Measurements from ENCODE around the gene NFKB1. TPM values are rescaled to one million over a fixed set of nuclear protein-coding genes. Genes with fewer than 3 reads are reported as not detected.
"Not testable (repeated sequence)": the region's sequence is repeated elsewhere in the genome, so short reads cannot be mapped to it uniquely, and the experiment has no call there.

Gene NFKB1
- total and polyA plus RNA-seq, 3 experiments from 2014 or later, result 45.5 to 189 (median 185) TPM

DNA sequence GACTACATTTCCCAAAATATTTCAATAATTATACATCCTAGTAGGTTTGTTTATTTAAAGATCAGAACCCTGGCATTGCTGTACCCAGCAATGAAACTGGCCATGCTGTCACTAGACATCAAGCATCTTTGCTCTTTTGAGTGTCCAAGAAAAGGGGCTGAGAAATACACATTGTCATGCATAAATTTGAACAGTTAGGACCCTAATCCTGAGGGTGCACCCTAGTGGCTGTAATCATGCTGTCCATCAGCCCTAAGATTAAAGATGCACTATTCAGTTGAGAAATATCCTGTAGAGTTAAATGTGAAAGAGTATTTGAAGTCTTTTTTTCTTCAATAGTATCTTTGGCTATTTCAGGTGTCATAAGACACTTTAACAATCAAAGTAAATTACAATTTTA, 108.8 kb downstream of the NFKB1 start:
- Mint-ChIP-seq H3K27ac (peak overlapping the region in 7 of 8 donors; percentile 60 to 99 (median 96)), H3K4me1 (peaks cover 71 to 95% (median 82%) of the 10 kb centered on the region in 3 donors), H3K9me3 (peaks cover 0 to 1% (median 0%) of the 10 kb centered on the region in 5 donors), H3K27me3 (no peaks in the 10 kb centered on the region), H3K4me3 (peak overlapping the region in 5 of 7 donors; percentile 1 to 56 (median 7)), H3K36me3 (peaks cover 22 to 90% (median 44%) of the 10 kb centered on the region in 3 donors)
- Histone ChIP-seq H3K4me1 (ENCODE audit: insufficient read depth, low read length) (peaks cover 63% of the 10 kb centered on the region), H3K27ac (ENCODE audit: low read depth, low read length) (no peak overlapping the region), H3K9me3 (ENCODE audit: low read length) (no peaks in the 10 kb centered on the region), H3K4me3 (ENCODE audit: low read length) (no peak overlapping the region), H3K36me3 (ENCODE audit: insufficient read depth, low read length) (peaks cover 58% of the 10 kb centered on the region), H3K27me3 (ENCODE audit: insufficient read depth, low read length, poor library complexity, severe bottlenecking) (no peaks in the 10 kb centered on the region)
- no peak for DNase-seq
- ChIA-PET POLR2A (interaction anchor here (0.6 kb wide), 1 partner anchor 173 kb away, joined by 6 read pairs; no protein-coding TSS in a partner anchor), CTCF (interaction anchor here (0.7 to 2.0 kb wide), 3 partner anchors 19 to 31 kb away, joined by 3 to 5 read pairs (median 4); no protein-coding TSS in a partner anchor)

- Mint-ChIP-seq H3K27me3 (no peaks in the 10 kb centered on the region), H3K4me1 (peaks cover 73 to 95% (median 85%) of the 10 kb centered on the region in 3 donors), H3K27ac (peak overlapping the region; percentile 63 to 99 (median 98)), H3K36me3 (peaks cover 22 to 89% (median 44%) of the 10 kb centered on the region in 3 donors), H3K9me3 (peaks cover 0 to 1% (median 0%) of the 10 kb centered on the region in 5 donors), H3K4me3 (peak overlapping the region in 6 of 7 donors; percentile 5 to 93 (median 68))
- Histone ChIP-seq H3K4me1 (ENCODE audit: insufficient read depth, low read length) (peaks cover 67% of the 10 kb centered on the region), H3K36me3 (ENCODE audit: insufficient read depth, low read length) (peaks cover 54% of the 10 kb centered on the region), H3K27me3 (ENCODE audit: insufficient read depth, low read length, poor library complexity, severe bottlenecking) (no peaks in the 10 kb centered on the region), H3K9me3 (ENCODE audit: low read length) (no peaks in the 10 kb centered on the region), H3K27ac (ENCODE audit: low read depth, low read length) (no peak overlapping the region), H3K4me3 (ENCODE audit: low read length) (no peak overlapping the region)
- CTCF ChIA-PET, result interaction anchor here (1.0 to 2.0 kb wide), 4 partner anchors 18 to 110 kb away, joined by 3 to 5 read pairs (median 4); no protein-coding TSS in a partner anchor
- POLR2A ChIA-PET, result no interaction called here
- no peak for DNase-seq
Measured at GRCh38 chr4:102610476-102610875, 109.3 kb downstream of the NFKB1 start.

- H3K27me3 Mint-ChIP-seq, result no peaks in the 10 kb centered on the region
- peak overlapping the region; percentile 87 to 93 (median 90) for H3K4me3 Mint-ChIP-seq
- peaks cover 70% of the 10 kb centered on the region for H3K4me1 ChIP-seq (ENCODE audit: insufficient read depth, low read length)
- POLR2A ChIA-PET, result interaction anchor here (0.5 to 1.4 kb wide), 8 partner anchors 12 to 406 kb away, joined by 3 to 9 read pairs (median 3); partner anchors contain the start of genes NFKB1 and UBE2D3
- peaks cover 0 to 1% (median 0%) of the 10 kb centered on the region in 5 donors for H3K9me3 Mint-ChIP-seq
- H3K27ac ChIP-seq (ENCODE audit: low read depth, low read length), result peak overlapping the region; percentile 86
- H3K27me3 ChIP-seq (ENCODE audit: insufficient read depth, low read length, poor library complexity, severe bottlenecking), result no peaks in the 10 kb centered on the region
- CTCF ChIA-PET, result interaction anchor here (0.8 to 2.0 kb wide), 5 partner anchors 13 to 267 kb away, joined by 3 to 8 read pairs (median 5); partner anchors contain the start of gene SLC39A8
- H3K36me3 Mint-ChIP-seq, result peaks cover 22 to 91% (median 45%) of the 10 kb centered on the region in 3 donors
- no peak for DNase-seq
- H3K9me3 ChIP-seq (ENCODE audit: low read length), result no peaks in the 10 kb centered on the region
- H3K36me3 ChIP-seq (ENCODE audit: insufficient read depth, low read length), result peaks cover 54% of the 10 kb centered on the region
- peak overlapping the region; percentile 95 to 99 (median 98) for H3K27ac Mint-ChIP-seq
- peak overlapping the region; percentile 32 for H3K4me3 ChIP-seq (ENCODE audit: low read length)
- H3K4me1 Mint-ChIP-seq, result peaks cover 67 to 94% (median 88%) of the 10 kb centered on the region in 3 donors
Measured at GRCh38 chr4:102612210-102612609, 111.1 kb downstream of the NFKB1 start.

DNA sequence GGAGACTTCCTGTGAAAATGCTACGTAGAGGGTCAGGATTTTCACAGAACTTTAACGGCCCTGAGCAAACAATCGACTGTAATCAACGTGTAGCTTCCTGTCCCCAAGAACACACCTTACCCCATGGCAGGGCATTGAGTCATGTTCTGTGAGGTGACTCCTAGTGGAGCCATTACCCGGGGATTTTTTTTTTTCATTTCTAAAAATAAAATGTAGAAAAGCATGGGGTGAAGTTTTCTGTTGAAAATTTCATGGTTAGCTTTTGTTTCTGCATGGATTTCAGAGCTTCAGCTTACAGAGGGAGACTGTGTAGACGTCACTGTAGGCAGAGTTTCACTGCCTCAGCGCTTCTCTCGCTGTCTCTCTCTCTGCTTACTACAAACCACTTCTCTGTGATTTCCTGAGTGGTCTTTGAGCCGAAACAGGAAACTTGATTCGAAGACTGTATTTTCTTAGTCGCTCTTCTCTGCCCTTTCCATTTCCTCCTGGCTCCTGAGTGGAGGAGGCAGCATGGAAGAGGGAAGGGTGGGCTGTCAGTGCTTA, 111.7 kb downstream of the NFKB1 start:
- H3K9me3 ChIP-seq (ENCODE audit: low read length), result no peaks in the 10 kb centered on the region
- H3K27me3 Mint-ChIP-seq, result no peaks in the 10 kb centered on the region
- H3K27ac ChIP-seq (ENCODE audit: low read depth, low read length), result peak overlapping the region; percentile 86
- peak; percentile 24 to 78 (median 71) for DNase-seq
- H3K4me3 ChIP-seq (ENCODE audit: low read length), result peak overlapping the region; percentile 32
- peaks cover 68% of the 10 kb centered on the region for H3K4me1 ChIP-seq (ENCODE audit: insufficient read depth, low read length)
- peaks cover 64 to 87% (median 83%) of the 10 kb centered on the region in 3 donors for H3K4me1 Mint-ChIP-seq
- no peaks in the 10 kb centered on the region for H3K27me3 ChIP-seq (ENCODE audit: insufficient read depth, low read length, poor library complexity, severe bottlenecking)
- H3K36me3 ChIP-seq (ENCODE audit: insufficient read depth, low read length), result peaks cover 47% of the 10 kb centered on the region
- peaks cover 0 to 1% (median 0%) of the 10 kb centered on the region in 5 donors for H3K9me3 Mint-ChIP-seq
- H3K4me3 Mint-ChIP-seq, result peak overlapping the region; percentile 87 to 93 (median 90)
- H3K36me3 Mint-ChIP-seq, result peaks cover 22 to 88% (median 40%) of the 10 kb centered on the region in 3 donors
- H3K27ac Mint-ChIP-seq, result peak overlapping the region; percentile 95 to 99 (median 98)
- ChIA-PET POLR2A (interaction anchor here (0.5 to 1.4 kb wide), 9 partner anchors 13 to 406 kb away, joined by 3 to 9 read pairs (median 3); partner anchors contain the start of genes NFKB1 and UBE2D3), CTCF (interaction anchor here (0.8 to 1.6 kb wide), 5 partner anchors 11 to 164 kb away, joined by 3 to 8 read pairs (median 5); no protein-coding TSS in a partner anchor)

- Mint-ChIP-seq H3K4me1 (peaks cover 52 to 82% (median 74%) of the 10 kb centered on the region in 3 donors), H3K27ac (peak overlapping the region; percentile 95 to 99 (median 98)), H3K36me3 (peaks cover 18 to 70% (median 30%) of the 10 kb centered on the region in 3 donors), H3K4me3 (peak overlapping the region; percentile 87 to 93 (median 90)), H3K9me3 (peaks cover 0 to 1% (median 0%) of the 10 kb centered on the region in 5 donors), H3K27me3 (no peaks in the 10 kb centered on the region)
- CTCF ChIA-PET, result no interaction called here
- Histone ChIP-seq H3K27me3 (ENCODE audit: insufficient read depth, low read length, poor library complexity, severe bottlenecking) (no peaks in the 10 kb centered on the region), H3K4me1 (ENCODE audit: insufficient read depth, low read length) (peaks cover 59% of the 10 kb centered on the region), H3K27ac (ENCODE audit: low read depth, low read length) (peak overlapping the region; percentile 86), H3K36me3 (ENCODE audit: insufficient read depth, low read length) (peaks cover 38% of the 10 kb centered on the region), H3K4me3 (ENCODE audit: low read length) (peak overlapping the region; percentile 32), H3K9me3 (ENCODE audit: low read length) (no peaks in the 10 kb centered on the region)
- peak in 4 of 5 donors; percentile 43 to 64 (median 50) for DNase-seq
- POLR2A ChIA-PET, result interaction anchor here (1.0 to 1.1 kb wide), 2 partner anchors 16 to 33 kb away, joined by 3 read pairs; no protein-coding TSS in a partner anchor
Measured at GRCh38 chr4:102614801-102615200, 113.6 kb downstream of the NFKB1 start.

- peaks cover 26% of the 10 kb centered on the region for H3K36me3 ChIP-seq (ENCODE audit: insufficient read depth, low read length)
- POLR2A ChIA-PET, result no interaction called here
- Mint-ChIP-seq H3K4me3 (peak overlapping the region in 1 of 7 donors; percentile 11), H3K27ac (peak overlapping the region in 7 of 8 donors; percentile 28 to 69 (median 59)), H3K36me3 (peaks cover 11 to 54% (median 23%) of the 10 kb centered on the region in 3 donors), H3K9me3 (peaks cover 0 to 1% (median 0%) of the 10 kb centered on the region in 5 donors), H3K4me1 (peaks cover 39 to 76% (median 60%) of the 10 kb centered on the region in 3 donors), H3K27me3 (no peaks in the 10 kb centered on the region)
- H3K9me3 ChIP-seq (ENCODE audit: low read length), result no peaks in the 10 kb centered on the region
- H3K4me3 ChIP-seq (ENCODE audit: low read length), result no peak overlapping the region
- H3K27me3 ChIP-seq (ENCODE audit: insufficient read depth, low read length, poor library complexity, severe bottlenecking), result no peaks in the 10 kb centered on the region
- CTCF ChIA-PET, result no interaction called here
- DNase-seq, result no peak
- peaks cover 40% of the 10 kb centered on the region for H3K4me1 ChIP-seq (ENCODE audit: insufficient read depth, low read length)
- no peak overlapping the region for H3K27ac ChIP-seq (ENCODE audit: low read depth, low read length)
Measured at GRCh38 chr4:102616636-102617035, 115.5 kb downstream of the NFKB1 start.

DNA sequence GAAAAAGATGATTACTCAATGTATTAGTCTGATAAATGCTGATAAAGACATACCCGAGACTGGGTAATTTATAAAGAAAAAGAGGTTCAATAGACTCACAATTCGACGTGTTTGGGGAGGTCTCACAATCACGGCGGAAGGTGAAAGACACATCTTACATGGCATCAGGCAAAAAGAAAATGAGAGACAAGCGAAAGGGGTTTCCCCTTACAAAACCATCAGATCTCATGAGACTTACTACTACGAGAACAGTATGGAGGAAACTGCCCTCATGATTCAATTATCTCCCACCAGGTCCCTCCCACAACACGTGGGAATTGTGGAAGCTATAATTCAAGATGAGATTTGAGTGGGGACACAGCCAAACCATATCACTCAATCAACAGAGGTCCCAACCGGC, 117.9 kb downstream of the NFKB1 start:
- H3K9me3 Mint-ChIP-seq; H3K27ac ChIP-seq (ENCODE audit: low read depth, low read length); H3K27me3 ChIP-seq (ENCODE audit: insufficient read depth, low read length, poor library complexity, severe bottlenecking); H3K4me3 Mint-ChIP-seq; POLR2A ChIA-PET; H3K27me3 Mint-ChIP-seq; DNase-seq; H3K9me3 ChIP-seq (ENCODE audit: low read length); H3K4me3 ChIP-seq (ENCODE audit: low read length): not testable (repeated sequence)
- H3K27ac Mint-ChIP-seq, result peak overlapping the region in 1 of 8 donors; percentile 23
- H3K4me1 Mint-ChIP-seq, result peaks cover 17 to 55% (median 36%) of the 10 kb centered on the region in 3 donors
- H3K36me3 Mint-ChIP-seq, result peaks cover 8 to 34% (median 18%) of the 10 kb centered on the region in 3 donors
- CTCF ChIA-PET, result interaction anchor here (0.6 to 2.2 kb wide), 3 partner anchors 40 to 390 kb away, joined by 3 to 5 read pairs (median 3); no protein-coding TSS in a partner anchor
- peaks cover 16% of the 10 kb centered on the region for H3K4me1 ChIP-seq (ENCODE audit: insufficient read depth, low read length)
- peaks cover 14% of the 10 kb centered on the region for H3K36me3 ChIP-seq (ENCODE audit: insufficient read depth, low read length)

All from CD8-positive, alpha-beta memory T cell (primary cell).